WERI-Rb-1 (cell line): ENCODE data around the gene GNB5.

Source experiments
- DNase-seq: peaks from one replicate; pipeline ENCODE4 v3.0.0-alpha.2; 2020
- H3K27ac ChIP-seq: fragments of 250-450 bp; sonication (Bioruptor Pico); 2 replicates; pipeline ENCODE4 v1.5.1; 2020; ENCODE audit warnings: mild to moderate bottlenecking, moderate library complexity
- H3K27me3 ChIP-seq: fragments of 250-450 bp; sonication (Bioruptor Pico); 2 replicates; pipeline ENCODE4 v1.5.1; 2021; ENCODE audit warnings: mild to moderate bottlenecking, low read depth, moderate library complexity; ENCODE audit not compliant: insufficient read depth, severe bottlenecking
- H3K36me3 ChIP-seq: fragments of 250-450 bp; sonication (Bioruptor Pico); 2 replicates; pipeline ENCODE4 v1.5.1; 2020; ENCODE audit warnings: mild to moderate bottlenecking, moderate library complexity
- H3K4me3 ChIP-seq: 2 replicates; pipeline ENCODE4 v1.5.1; 2011; ENCODE audit warnings: low read depth, mild to moderate bottlenecking, control low read depth, low read length
- H3K9me3 ChIP-seq: fragments of 250-450 bp; sonication (Bioruptor Pico); 2 replicates; pipeline ENCODE4 v1.5.1; 2021; ENCODE audit warnings: mild to moderate bottlenecking, moderate library complexity; ENCODE audit not compliant: severe bottlenecking
- CTCF ChIP-seq: IDR thresholded peaks from 2 replicates; pipeline ENCODE4 v1.5.1; 2011; ENCODE audit warnings: low read depth, mild to moderate bottlenecking, control low read depth, inconsistent platforms, low read length

GNB5 gene

GRCh38 chr15:52095597-52096262 lies 95.5 kb downstream of the GNB5 start:
- Histone ChIP-seq H3K36me3 (no peaks in the 10 kb centered on the region), H3K9me3 (no peaks in the 10 kb centered on the region), H3K27me3 (no peaks in the 10 kb centered on the region), H3K27ac (no peak overlapping the region), H3K4me3 (no peak overlapping the region)
- DNase-seq = no peak
- TF ChIP-seq CTCF = no peak

GRCh38 chr15:52094811-52095584 lies 96.2 kb downstream of the GNB5 start:
- H3K36me3 ChIP-seq = no peaks in the 10 kb centered on the region
- H3K4me3 ChIP-seq = no peak overlapping the region
- no peak for TF ChIP-seq CTCF
- no peak for DNase-seq
- no peak overlapping the region for H3K27ac ChIP-seq
- H3K27me3 ChIP-seq = no peaks in the 10 kb centered on the region
- H3K9me3 ChIP-seq = no peaks in the 10 kb centered on the region

GRCh38 chr15:52093539-52094510 lies 97.4 kb downstream of the GNB5 start:
- Histone ChIP-seq H3K9me3 (no peaks in the 10 kb centered on the region), H3K36me3 (no peaks in the 10 kb centered on the region), H3K4me3 (no peak overlapping the region), H3K27ac (no peak overlapping the region), H3K27me3 (no peaks in the 10 kb centered on the region)
- no peak for TF ChIP-seq CTCF
- DNase-seq = no peak

GRCh38 chr15:52093167-52093538 lies 98.0 kb downstream of the GNB5 start:
- H3K36me3 ChIP-seq = no peaks in the 10 kb centered on the region
- H3K27me3 ChIP-seq = no peaks in the 10 kb centered on the region
- no peak for DNase-seq
- no peak overlapping the region for H3K4me3 ChIP-seq
- TF ChIP-seq CTCF = no peak
- no peaks in the 10 kb centered on the region for H3K9me3 ChIP-seq
- no peak overlapping the region for H3K27ac ChIP-seq

- TF ChIP-seq CTCF = no peak
- Histone ChIP-seq H3K27me3 (no peaks in the 10 kb centered on the region), H3K36me3 (no peaks in the 10 kb centered on the region), H3K9me3 (peaks cover 2% of the 10 kb centered on the region), H3K27ac (no peak overlapping the region), H3K4me3 (no peak overlapping the region)
- no peak for DNase-seq
Observed at GRCh38 chr15:52090193-52090592, 101.0 kb downstream of the GNB5 start.
